ENCODE results near the gene FBXO10.

DNA sequence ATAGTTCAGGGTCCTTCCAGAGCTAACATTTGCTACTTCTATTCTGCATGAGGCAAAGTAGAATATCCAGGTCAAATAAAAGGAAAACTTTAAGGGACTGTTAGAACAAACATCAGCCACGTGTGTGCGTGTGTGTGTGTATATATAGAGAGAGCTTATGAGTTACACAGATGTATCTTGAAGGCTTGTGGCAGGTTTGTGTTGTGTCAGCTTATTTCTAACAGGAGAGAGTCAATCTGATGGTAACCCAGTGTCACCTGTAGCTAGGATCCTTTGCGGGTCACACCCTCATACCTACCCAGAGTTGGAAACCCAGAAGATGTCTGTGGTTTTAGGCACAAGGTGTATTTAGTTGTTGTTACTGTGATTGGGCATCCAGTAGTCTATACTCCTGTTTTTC lies 77.7 kb downstream of the FBXO10 start:
- TF ChIP-seq POLR2A (IDR thresholded peaks at IDR 0.05), result no peak
- TF ChIP-seq, protein P1, sequence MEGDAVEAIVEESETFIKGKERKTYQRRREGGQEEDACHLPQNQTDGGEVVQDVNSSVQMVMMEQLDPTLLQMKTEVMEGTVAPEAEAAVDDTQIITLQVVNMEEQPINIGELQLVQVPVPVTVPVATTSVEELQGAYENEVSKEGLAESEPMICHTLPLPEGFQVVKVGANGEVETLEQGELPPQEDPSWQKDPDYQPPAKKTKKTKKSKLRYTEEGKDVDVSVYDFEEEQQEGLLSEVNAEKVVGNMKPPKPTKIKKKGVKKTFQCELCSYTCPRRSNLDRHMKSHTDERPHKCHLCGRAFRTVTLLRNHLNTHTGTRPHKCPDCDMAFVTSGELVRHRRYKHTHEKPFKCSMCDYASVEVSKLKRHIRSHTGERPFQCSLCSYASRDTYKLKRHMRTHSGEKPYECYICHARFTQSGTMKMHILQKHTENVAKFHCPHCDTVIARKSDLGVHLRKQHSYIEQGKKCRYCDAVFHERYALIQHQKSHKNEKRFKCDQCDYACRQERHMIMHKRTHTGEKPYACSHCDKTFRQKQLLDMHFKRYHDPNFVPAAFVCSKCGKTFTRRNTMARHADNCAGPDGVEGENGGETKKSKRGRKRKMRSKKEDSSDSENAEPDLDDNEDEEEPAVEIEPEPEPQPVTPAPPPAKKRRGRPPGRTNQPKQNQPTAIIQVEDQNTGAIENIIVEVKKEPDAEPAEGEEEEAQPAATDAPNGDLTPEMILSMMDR (IDR thresholded peaks at IDR 0.05), result no peak
